Measurements from ENCODE around the gene CCDC188.

- TF ChIP-seq CTCF (IDR thresholded peaks at IDR 0.05), result no peak
- TF ChIP-seq EZH2 (IDR thresholded peaks at IDR 0.05; ENCODE audit: borderline replicate concordance, insufficient read depth, low read depth, low read length, poor library complexity, severe bottlenecking), result no peak
Measured at GRCh38 chr22:20167643-20168322, 16.9 kb upstream of the CCDC188 start.
